ENCODE measurements around the gene COG5.

- TF ChIP-seq CTCF (IDR thresholded peaks at IDR 0.05) = no peak
- TF ChIP-seq POLR2A (IDR thresholded peaks at IDR 0.05) = no peak
Measured at GRCh38 chr7:107494884-107495283, 68.8 kb downstream of the COG5 start.

All from adrenal gland (tissue), 5 donors.